GM19468 (cell line): Measurements from ENCODE around the gene TMEM86B.

Experiments
- ATAC-seq: cut with Tn5 transposase; IDR thresholded peaks from one replicate; pipeline ENCODE4 v1.9.1; 2021; ENCODE audit warnings: mild to moderate bottlenecking, moderate library complexity, moderate number of reproducible peaks; ENCODE audit not compliant: unreplicated experiment; ENCODE audit errors: extremely low read depth

TMEM86B gene, protein sequence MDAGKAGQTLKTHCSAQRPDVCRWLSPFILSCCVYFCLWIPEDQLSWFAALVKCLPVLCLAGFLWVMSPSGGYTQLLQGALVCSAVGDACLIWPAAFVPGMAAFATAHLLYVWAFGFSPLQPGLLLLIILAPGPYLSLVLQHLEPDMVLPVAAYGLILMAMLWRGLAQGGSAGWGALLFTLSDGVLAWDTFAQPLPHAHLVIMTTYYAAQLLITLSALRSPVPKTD

DNA sequence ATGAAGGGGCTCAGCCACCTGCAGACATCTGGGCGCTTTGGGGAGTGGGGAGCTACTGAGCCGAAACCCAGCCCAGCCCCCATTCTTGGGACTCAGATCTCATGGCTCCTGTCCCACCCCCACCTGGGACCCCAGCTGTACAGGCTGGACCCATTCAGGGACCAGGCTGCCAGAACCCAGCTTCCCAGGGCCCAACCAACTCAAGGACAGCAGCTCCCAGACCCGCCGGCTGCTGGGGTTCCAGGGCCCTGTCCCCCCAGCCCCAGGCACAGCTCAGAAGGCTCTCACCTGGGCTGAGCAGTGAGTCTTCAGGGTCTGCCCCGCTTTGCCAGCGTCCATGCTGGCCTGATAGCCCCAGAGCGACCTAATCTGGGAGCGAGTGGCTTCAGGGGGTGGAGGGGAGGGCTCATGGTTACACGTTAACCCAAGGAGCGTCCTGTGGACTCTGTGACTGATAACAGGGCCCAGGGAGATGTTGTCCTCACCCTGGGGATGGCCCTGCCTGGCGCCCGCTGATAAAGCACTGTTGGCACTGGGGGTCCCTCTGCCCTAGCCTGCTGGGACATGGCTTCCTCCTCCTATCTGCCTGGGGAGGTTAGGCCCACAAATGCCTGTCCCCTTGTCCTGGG, at the start of gene TMEM86B:
TSS of gene TMEM86B (minus strand) at position 361 of the 629 bp plus-strand sequence. CDS start at position 339, 22 bp downstream.
- ATAC-seq: no peak

DNA sequence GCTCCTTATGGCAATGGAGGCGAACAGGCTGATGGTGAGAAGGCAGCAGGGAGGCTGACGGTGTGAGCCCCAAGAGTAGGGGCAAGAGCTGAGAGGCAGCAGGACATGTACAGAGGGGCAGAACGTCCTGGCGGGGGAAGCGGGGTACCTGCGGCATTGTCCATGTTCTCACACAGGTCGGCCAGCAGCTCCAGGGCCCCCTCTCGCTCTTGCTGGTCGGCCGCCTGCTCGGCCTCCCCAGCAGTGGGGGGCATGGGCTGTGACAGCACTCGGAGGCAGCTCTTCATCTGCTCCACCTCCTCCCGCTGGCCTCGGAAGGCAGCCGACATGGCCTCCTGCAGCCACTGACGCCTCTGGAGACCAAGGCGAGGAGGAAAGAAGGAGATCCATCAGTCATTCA, 48.9 kb upstream of the TMEM86B start:
- ATAC-seq: no peak

DNA sequence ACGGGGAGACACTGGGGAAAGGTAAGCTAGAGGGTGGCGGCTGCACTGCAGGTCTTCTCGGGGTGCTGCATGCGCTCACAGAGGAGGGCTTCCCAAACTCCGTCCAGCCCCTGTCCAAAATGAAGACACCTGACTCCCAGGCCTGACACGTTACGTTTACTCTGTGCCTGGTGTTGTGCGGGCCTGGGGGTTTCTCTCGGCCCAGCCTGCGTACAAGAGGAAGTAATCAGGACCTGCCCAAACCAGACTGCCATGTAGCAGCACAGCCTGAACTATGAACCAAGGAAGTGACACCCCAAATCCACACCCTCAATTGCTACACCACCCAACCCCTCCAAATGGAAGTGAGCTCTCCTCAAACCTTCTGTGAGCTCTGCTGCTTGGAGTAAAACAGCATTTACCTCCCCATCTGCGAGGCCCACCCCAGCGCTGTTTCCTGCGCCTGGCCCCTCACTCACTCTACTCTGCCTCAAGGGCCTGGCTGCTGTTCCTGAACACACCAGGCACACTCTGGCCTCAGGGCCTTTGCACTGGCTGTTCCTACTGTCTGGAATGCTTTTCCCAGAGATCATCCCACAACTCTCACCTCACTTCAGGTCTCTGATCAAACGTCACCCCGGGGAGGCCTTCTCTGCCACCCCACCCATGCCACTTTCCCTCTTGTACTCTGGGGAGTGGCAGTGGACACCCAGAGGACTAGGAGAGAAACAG, 48.3 kb upstream of the TMEM86B start:
- ATAC-seq: no peak

DNA sequence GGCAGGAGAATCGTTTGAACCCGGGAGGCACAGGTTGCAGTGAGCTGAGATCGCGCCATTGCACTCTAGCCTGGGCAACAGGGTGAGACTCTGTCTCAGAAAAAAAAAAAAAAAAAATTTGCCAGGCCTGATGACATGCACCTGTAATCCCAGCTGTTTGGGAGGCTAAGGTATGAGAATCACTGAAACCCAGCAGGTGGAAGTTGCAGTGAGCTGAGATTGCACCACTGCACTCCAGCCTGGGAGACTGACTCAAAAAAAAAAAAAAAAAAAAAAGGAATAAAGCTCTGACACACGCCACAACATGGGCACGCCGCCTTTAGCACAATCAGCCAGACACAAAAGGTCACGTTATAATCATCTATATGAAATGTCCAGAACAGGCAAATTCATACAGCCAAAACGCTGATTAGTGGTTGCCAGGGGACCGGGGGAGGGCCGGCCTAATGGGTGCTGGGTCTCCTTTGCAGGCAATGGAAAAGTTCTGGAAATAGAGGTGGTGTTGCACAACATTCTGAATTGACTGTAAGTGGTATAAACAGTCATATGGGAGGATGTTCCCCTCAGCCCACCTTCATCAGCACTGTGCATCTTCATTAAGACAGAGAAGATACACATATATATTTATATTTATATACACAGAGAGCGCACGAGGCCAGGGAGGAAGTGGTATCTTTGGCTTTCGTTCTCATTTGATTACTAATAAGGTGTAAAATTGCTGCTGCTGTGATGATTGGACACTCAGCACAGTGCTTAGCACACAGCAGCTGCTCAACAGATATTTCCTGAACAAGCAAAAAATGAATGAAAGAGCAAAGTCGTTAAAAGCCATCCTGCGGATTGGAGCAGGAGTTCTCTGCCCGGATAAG, 47.5 kb upstream of the TMEM86B start:
- peak; percentile 35 for ATAC-seq

DNA sequence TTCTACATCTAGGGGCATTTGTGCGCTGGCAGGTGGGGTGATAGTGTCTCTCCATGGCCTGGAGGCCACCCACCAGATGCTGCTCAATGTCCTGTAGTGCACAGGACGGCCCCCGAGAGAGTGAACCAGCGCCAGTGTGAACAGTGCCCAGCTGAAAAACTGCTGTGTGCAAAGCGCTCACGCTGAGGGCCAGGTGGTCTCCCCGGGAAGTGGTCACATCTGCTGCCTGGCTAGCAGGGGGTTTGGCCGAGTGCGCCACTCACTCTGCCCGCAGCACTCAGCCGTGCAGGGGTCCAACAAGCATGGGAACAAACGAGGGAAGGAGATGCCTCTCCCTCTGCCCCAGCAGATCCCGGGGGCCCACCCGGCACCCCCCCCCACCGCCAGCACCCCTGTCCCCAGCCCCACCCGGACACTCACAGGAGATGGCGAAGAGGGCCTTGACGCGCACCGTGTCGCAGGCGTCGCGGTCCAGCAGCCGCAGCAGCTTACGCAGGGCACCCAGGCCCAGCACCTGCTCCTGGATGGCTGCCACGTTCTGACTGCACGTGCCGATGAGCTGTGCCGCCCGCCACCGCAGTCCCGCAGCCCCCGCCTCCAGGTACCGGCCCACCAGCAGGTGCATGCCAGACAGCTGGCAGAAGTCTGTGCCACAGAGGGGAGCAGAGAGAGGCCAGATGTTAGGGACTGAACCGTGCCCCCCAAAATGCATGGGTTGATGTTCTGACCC, 45.6 kb upstream of the TMEM86B start:
- ATAC-seq: no peak

DNA sequence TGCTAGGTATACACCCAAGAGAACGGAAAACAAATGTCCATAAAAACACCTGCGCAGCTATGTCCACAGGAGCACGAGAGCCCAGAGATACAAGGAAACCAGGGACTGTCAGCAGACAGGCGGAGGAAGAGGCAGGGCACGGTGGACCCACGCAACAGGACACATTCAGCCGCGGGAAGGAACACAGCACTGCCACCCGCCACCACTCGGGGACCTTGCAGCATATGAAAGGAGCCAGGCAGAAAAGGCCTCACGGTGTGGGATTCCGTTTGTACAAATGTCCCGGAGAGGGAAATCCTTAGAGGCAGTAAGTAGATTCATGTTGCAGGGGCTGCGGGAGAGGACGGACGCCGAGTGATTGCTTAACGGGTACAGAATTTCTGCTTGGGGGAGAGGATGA, 43.6 kb upstream of the TMEM86B start:
- no peak for ATAC-seq

DNA sequence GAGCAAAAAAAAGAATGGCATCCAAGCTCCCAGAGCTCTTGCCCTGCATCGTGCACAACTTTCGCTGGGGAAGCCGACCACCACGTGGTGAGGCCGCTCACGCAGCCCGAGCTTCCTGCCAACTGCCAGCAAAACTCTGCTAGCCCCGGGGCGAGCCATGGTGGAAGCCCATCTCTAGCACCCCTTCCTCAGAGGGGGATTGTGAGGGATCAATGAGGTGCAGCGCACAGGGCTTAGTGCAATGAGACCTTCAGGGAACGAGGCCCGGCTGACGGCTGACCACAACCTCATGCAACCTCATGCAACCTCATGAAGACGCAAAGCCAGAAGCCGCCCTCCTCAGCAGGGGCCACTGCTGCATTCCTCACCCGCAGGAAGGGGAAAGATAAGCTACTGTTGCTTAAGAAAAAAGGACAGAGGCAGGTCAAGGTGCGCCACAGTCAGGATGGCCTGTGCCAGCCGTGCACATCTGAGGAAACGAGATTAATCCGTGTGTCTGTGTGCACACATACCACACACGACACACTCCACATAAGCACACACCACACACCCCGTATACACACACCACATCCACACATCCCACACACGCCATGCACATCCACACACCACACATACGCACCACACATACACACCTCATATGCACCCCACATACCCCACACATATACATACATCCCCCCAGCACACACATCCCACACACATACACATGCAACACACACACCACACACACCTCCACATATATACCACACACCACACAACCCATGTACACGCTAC, 41.8 kb upstream of the TMEM86B start:
- no peak for ATAC-seq

DNA sequence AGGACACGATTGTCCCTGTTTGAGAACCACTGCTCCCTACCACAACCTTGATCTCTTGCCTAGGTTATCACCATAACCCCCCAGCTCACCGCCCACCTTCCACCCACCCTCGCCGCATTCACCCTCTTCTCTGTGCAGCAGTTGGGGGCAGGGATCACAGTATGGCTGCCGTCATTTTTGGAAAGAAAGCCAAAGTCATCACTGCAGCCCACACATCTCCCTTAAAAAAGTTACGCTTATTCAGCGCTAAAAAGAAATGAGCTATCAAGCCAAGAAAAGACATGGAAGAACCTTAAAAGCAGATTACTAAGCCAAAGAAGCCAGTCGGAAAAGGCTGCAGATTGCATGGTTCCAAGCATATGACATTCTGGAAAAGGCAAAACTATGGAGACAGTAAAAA, 40.7 kb upstream of the TMEM86B start:
- no peak for ATAC-seq

DNA sequence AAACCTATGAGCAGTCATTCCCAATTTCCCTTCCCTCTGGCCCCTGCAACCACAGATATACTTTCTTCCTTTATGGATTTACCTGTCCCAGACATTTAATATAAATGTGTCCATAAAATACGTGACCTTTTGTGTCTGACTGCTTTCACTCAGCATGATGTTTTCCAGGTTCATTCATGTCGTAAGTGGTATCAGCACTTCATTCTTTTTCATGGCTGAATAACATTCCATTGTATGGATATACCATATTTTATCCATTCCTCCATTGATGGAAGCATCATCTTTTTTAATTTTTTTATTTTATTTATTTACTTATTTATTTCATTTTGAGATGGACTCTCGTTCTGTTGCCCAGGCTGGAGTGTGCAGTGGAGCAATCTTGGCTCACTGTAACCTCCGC, 38.3 kb upstream of the TMEM86B start:
- ATAC-seq: no peak

DNA sequence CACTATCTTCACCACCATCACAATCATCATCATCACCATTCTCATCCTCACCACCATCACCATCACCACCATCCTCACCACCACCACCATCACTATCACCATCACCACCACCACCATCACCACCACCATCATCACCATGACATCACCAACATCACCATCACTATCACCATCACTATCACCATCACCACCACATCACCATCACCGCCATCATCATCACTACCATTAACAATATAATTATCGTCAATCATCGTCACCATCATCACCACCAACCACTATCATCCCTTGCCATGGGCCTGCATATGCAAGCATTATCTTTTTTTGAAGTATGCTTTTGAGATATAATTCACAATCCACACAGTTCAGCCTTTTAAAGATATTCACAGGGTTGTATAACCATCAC, 37.8 kb upstream of the TMEM86B start:
- no peak for ATAC-seq

DNA sequence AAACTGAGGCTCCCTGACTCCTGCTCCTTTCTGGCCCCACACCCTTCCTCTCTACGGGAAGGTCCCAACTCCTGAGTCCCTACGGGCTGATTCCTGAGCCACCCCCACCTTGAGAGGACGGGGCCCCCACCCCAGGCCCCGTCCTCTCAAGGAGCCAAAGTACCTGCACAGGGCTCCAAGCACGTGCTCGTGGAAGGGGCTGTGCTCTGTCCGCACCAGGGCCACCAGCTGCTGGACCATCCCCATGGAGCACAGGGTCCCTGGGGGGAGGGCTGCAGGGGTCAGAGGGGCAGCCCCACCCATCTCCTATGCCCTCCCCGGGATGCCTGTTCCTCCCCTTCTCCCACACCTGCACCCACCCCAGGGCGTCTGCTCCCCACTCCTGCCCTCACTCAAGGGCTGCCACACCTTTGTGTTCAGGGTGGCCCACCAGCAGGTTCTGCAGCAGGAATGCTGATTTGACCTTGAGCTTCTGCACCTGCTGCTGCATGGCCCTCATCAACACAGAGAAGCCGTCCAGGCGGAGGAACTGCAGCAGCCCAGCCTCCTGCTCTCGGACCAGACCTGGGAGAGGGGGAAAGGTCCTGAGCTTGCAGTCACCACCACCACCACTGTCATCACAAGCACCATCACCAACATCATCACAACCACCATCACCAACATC, 37.3 kb upstream of the TMEM86B start:
- ATAC-seq: no peak

DNA sequence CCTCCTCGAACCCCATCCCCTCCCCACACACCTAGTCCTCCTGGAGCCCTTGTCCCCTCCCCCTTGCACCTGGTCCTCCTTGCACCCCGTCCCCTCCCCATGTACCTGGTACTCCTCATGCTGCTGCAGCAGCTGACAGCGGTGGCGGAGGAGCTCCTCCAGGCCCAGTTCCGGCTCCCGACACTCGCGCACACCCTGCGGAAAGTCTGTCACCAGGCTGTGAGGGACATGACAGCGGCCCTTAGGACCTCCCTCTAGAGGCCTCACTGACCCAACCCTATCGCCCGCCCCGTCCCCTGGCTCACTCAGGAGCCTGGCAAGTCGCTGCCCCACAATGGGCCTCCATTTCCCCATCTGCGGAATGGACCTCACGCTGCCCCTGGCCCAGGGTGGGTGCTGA, 36.6 kb upstream of the TMEM86B start:
- no peak for ATAC-seq

DNA sequence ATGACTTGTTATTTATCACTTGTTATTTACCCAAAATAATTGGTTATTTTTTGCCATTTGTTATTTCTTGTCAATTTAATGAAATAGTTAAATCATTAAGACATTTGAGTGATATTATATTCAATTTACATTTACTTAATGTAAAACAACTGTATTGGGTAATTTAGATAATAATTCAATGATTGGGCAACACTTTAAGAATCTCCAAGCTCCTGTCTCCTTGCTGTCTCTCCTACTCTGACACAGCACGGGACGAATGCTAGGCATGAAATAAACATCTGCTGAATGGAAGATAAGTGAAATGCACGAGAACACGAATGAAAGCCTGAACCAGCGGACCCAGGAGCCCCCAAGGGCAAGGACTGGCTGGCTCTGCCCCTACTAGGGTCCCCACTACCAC, 36.0 kb upstream of the TMEM86B start:
- ATAC-seq: no peak

DNA sequence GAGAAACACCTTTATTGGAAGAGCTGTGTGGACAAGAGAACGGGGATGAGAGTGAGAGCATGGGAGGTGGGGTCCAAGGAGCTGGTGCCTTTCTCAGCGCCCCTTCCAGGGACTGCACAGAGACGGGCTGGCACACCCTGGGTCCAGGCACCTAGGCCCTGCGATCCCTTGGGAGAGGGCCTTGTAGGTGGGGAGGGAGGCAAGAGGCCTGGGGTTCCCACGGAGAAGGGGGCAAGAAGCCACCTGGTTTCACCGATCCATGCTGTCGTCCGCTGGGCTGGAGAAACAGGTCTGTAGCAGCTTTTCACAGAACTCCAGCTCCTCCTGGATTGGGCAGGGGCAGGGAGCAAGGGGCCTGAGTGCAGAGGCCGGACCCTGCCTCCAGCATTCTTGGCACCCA, 33.8 kb upstream of the TMEM86B start:
- no peak for ATAC-seq

DNA sequence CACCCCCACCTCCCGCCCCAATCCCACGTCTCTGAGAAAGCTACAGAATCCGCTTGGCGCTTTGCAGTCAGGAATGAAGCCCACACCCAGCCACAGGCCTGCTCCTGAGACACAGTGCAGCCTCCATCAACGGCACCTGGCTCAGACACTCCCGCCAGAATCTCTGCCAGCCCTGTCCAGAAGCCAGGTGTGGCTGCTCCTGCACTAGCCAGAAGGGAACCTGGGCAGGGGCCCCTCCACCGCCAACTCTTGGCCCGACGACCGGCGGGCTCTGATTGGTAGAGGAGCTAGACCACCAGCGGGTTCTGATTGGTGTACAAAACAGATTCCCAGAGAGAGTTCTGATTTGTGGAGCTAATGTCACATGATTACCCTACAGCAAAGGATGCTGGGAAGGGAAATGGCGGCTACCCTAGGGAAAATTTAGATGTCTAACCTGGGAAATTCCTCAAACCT, 33.1 kb upstream of the TMEM86B start:
- ATAC-seq: no peak

DNA sequence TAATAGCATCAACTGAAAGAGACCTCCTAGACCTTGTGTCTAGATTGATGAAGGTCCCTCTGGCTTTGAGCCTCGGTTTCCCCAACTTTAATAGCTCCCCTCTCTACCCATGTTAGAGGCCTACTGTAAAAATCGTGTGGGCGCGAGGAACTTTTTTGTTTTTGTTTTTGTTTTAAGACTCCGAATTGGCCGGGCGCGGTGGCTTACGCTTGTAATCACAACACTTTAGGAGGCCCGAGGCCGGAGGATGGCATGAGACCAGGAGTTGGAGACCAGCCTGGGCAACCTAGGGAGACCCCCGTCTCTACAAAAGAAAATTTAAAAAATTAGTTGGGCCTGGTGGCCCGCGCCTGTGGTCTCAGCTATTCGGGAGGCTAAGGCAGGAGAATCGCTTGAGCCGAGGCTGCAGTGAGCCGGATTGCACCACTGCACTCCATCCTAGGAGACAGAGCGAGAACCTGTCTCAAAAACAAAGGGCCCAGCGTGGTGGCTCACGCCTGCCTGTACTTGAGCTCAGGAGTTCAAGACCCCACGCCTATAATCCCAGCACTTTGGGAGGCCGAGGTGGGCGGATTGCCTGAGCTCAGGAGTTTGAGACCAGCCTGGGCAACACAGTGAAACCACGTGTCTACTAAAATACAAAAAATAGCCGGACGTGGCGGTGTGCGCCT, 31.1 kb upstream of the TMEM86B start:
- ATAC-seq: no peak

DNA sequence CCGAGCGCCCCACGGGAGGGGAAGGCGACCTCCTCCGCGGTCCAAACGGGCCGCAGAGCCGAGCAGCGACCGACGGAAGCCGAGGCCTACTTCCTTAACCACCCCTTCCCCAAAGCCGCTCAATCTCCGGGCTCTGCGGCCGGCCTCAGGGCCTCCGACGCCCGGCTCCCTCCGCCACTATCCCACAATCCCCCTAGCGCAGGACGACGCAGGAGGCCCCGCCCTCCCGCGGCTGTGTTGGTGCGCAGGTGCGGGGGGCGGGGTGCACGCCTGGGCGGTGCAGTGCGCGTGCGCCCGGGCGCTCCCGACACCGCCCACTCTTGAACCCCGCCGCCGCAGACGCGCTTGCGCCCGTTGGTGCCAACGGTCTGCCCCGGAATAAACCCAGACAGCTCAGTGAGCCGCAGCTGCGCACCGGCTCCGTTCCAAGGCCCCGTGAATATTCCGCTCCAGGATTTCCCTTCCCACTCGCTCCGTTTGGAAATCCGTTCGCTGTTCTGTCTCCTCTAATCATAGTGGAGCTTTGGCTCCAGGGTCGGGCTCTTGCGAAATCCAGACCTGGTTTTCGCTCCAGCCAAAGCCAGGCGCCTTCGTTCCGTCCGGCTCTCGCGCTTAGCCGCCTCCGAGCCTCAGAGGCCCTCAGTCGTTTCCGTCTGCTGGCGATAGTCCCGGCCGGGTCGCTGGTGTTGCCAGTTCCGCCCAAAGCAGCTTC, 30.4 kb upstream of the TMEM86B start, which contains the start of gene PPP6R1:
TSS of gene PPP6R1 (minus strand) at position 190 of the 712 bp plus-strand sequence. CDS start 11,914 bp downstream, outside the sequence.
- ATAC-seq: peak; percentile 55
